HepG2 (cell line): ENCODE measurements around the gene PDRG1. TPM values are rescaled to one million over a fixed set of nuclear protein-coding genes. Genes with fewer than 3 reads are reported as not detected.

ENCODE experiments used
- ATAC-seq: fragments of 200-7000 bp; cut with Tn5 transposase; 3 replicates; pipeline ENCODE4 v1.9.1; 2020; ENCODE audit warnings: mild to moderate bottlenecking, moderate library complexity
- BruUV-seq: library from RNA; stranded (reverse); fragments of 400-500 nt; replicated peaks from 2 replicates; lab custom pipeline; 2021; lab: Mats Ljungman, UMichigan
- CTCF ChIA-PET: fragments of 300-600 bp; formaldehyde crosslinking; extraction: SDS; loops from one replicate; lab custom pipeline; 2021; ENCODE audit warnings: low total read pairs, inconsistent platforms, low intra/inter-chr PET ratio; lab: Yijun Ruan, JAX
- POLR2A ChIA-PET: fragments of 350-600 bp; sonication (Branson Sonifier 250); formaldehyde crosslinking; loops from one replicate; lab custom pipeline; 2020; ENCODE audit warnings: antibody characterized with exemption, inconsistent platforms; lab: Yijun Ruan, JAX
- DNase-seq: peaks from one replicate; pipeline ENCODE4 v3.0.0-alpha.2; 2015; ENCODE audit warnings: low spot score
- FAIRE-seq: peaks from 3 replicates; lab custom pipeline; 2011; peaks lifted over from hg19 to GRCh38; lab: Jason Lieb, UNC
- H2AFZ ChIP-seq: one replicate; pipeline ENCODE4 v1.6.1; 2011; ENCODE audit warnings: low read length, inconsistent platforms
- H3K27ac ChIP-seq: fragments of 300-600 bp; 3 replicates; pipeline ENCODE4 v1.8.0; 2011; ENCODE audit warnings: mixed run types, mild to moderate bottlenecking, mixed read lengths, low read length, inconsistent platforms; ENCODE audit not compliant: insufficient read depth; ENCODE audit errors: extremely low read length
- H3K27me3 ChIP-seq, 2 experiments: fragments of 200-600 bp in 1 of 2; 2 replicates in 1 of 2; 3 replicates in 1 of 2; pipeline versions ENCODE4 v1.6.0 to v1.8.0; 2011; ENCODE audit warnings: low read length in 2 of 2, mild to moderate bottlenecking in 2 of 2, moderate library complexity in 2 of 2, inconsistent platforms in 1 of 2; ENCODE audit not compliant: insufficient read depth in 2 of 2, control insufficient read depth in 1 of 2
- H3K36me3 ChIP-seq, 2 experiments: fragments of 200-600 bp in 1 of 2; replicated peaks in 1 of 2; 2 replicates in 1 of 2; 3 replicates in 1 of 2; pipeline versions ENCODE4 v1.5.1 to v1.8.0; 2011; ENCODE audit warnings: low read length in 2 of 2, inconsistent platforms in 1 of 2; ENCODE audit not compliant: insufficient read depth in 2 of 2, control insufficient read depth in 1 of 2
- H3K4me1 ChIP-seq: 2 replicates; pipeline ENCODE4 v1.5.1; 2012; ENCODE audit warnings: low read length, inconsistent platforms; ENCODE audit not compliant: insufficient read depth
- H3K4me2 ChIP-seq: 2 replicates; pipeline ENCODE4 v1.6.0; 2011; ENCODE audit warnings: low read depth, low read length, inconsistent platforms
- H3K4me3 ChIP-seq, 3 experiments: fragments of 200-600 bp in 1 of 3; sonication (generic), shearing (Covaris generic) in 1 of 3; replicated peaks in 1 of 3; 2 replicates each; pipeline ENCODE4 v1.5.1; 2011 to 2016; ENCODE audit warnings: low read length in 3 of 3, inconsistent platforms in 2 of 3, low read depth in 2 of 3, mild to moderate bottlenecking in 2 of 3, control low read depth in 1 of 3, mixed read lengths in 1 of 3; ENCODE audit not compliant: insufficient read depth in 1 of 3
- H3K79me2 ChIP-seq: one replicate; pipeline ENCODE4 v1.6.1; 2011; ENCODE audit warnings: low read length, inconsistent platforms; ENCODE audit not compliant: insufficient read depth
- H3K9ac ChIP-seq: 2 replicates; pipeline ENCODE4 v1.6.0; 2011; ENCODE audit warnings: mild to moderate bottlenecking, low read depth, low read length, inconsistent platforms; ENCODE audit not compliant: insufficient read depth
- H3K9me3 ChIP-seq: 2 replicates; pipeline ENCODE4 v1.5.1; 2012; ENCODE audit warnings: mild to moderate bottlenecking, low read length
- H4K20me1 ChIP-seq: 2 replicates; pipeline ENCODE4 v1.6.0; 2011; ENCODE audit warnings: inconsistent platforms, mild to moderate bottlenecking, low read length, moderate library complexity; ENCODE audit not compliant: insufficient read depth
- ATF7 ChIP-seq, 2 experiments: fragments of 450-650 bp in 1 of 2; sonication (generic) in 1 of 2; formaldehyde crosslinking in 1 of 2; IDR thresholded peaks; 2 replicates each; pipeline versions ENCODE4 v1.4.0 to v1.6.1; 2016 to 2020; ENCODE audit warnings: antibody characterized with exemption in 1 of 2, mild to moderate bottlenecking in 1 of 2, missing genetic modification reagents in 1 of 2
- EEA1 ChIP-seq: sonication (generic); formaldehyde crosslinking; IDR thresholded peaks from 2 replicates; pipeline ENCODE4 v1.5.1; 2020; ENCODE audit warnings: mild to moderate bottlenecking, missing genetic modification reagents, borderline replicate concordance
- GABPA ChIP-seq, 2 experiments: IDR thresholded peaks; 2 replicates each; pipeline ENCODE4 v1.6.1; 2011 to 2016; ENCODE audit warnings: low read depth in 2 of 2, low read length in 1 of 2, missing biosample characterization in 1 of 2, missing genetic modification characterization in 1 of 2
- JARID2 ChIP-seq: sonication (generic); formaldehyde crosslinking; IDR thresholded peaks from 2 replicates; pipeline ENCODE4 v1.8.1; 2023; ENCODE audit warnings: missing genetic modification reagents, inconsistent platforms; ENCODE audit not compliant: insufficient replicate concordance
- PCBP2 ChIP-seq: fragments of 200-400 bp; formaldehyde crosslinking; optimal IDR thresholded peaks from 2 replicates; pipeline ENCODE3; 2018; ENCODE audit warnings: low read length, low read depth; ENCODE audit not compliant: poor library complexity, severe bottlenecking
- RBAK ChIP-seq: sonication (generic); formaldehyde crosslinking; IDR thresholded peaks from 2 replicates; pipeline ENCODE4 v1.5.1; 2020; ENCODE audit warnings: mild to moderate bottlenecking, missing genetic modification reagents
- SIX1 ChIP-seq: sonication (generic); formaldehyde crosslinking; IDR thresholded peaks from 2 replicates; pipeline ENCODE4 v1.4.0; 2020; ENCODE audit warnings: missing genetic modification reagents, borderline replicate concordance
- TP53 ChIP-seq: sonication (generic); formaldehyde crosslinking; conservative IDR thresholded peaks from 2 replicates; pipeline ENCODE4 v1.4.0; 2020; ENCODE audit warnings: missing genetic modification reagents
- USF2 ChIP-seq, 2 experiments: sonication (generic) in 1 of 2; formaldehyde crosslinking in 1 of 2; IDR thresholded peaks; 2 replicates each; pipeline versions ENCODE4 v1.5.1 to v1.6.1; 2011 to 2020; ENCODE audit warnings: borderline replicate concordance in 1 of 2, low read depth in 1 of 2, low read length in 1 of 2, mild to moderate bottlenecking in 1 of 2, missing genetic modification reagents in 1 of 2, moderate library complexity in 1 of 2
- ZKSCAN5 ChIP-seq: sonication (generic); formaldehyde crosslinking; IDR thresholded peaks from 2 replicates; pipeline ENCODE4 v1.5.1; 2020; ENCODE audit warnings: mild to moderate bottlenecking, missing genetic modification reagents
- ZNF33A ChIP-seq: sonication (generic); formaldehyde crosslinking; IDR thresholded peaks from 2 replicates; pipeline ENCODE4 v1.5.1; 2020; ENCODE audit warnings: missing genetic modification reagents, mild to moderate bottlenecking, moderate library complexity, borderline replicate concordance
- ZNF878 ChIP-seq: sonication (generic); formaldehyde crosslinking; IDR thresholded peaks from 2 replicates; pipeline ENCODE4 v1.8.1; 2023; ENCODE audit warnings: mild to moderate bottlenecking, missing genetic modification reagents, moderate library complexity
- WGBS: methylation state at CpG from one replicate; pipeline ENCODE4 v1.1.6; 2017; ENCODE audit warnings: low lambda C conversion rate; 5-methylcytosine and 5-hydroxymethylcytosine counted together
- in situ Hi-C: cut with HindIII; loops from 2 replicates; pipeline ENCODE4 v1.10.0; 2017; ENCODE audit warnings: low pct_unique_long_range_greater_than_20kb; ENCODE audit not compliant: extremely low pct_ligation_motif_present
- intact Hi-C: fragments of 100-400 bp; cut with micrococcal nuclease; formaldehyde crosslinking; loops from one replicate; pipeline ENCODE4 v1.10.0; 2022; ENCODE audit not compliant: unreplicated experiment
- polyA plus RNA-seq, 8 experiments: library from polyadenylated mRNA; depleted of rRNA in 3 of 8; stranded (reverse) in 7 of 8; unstranded in 1 of 8; fragments of >200 nt; fragmentation: Illumina TruSeq in 4 of 8; extraction: Trizol in 4 of 8; gene quantifications; 2 replicates each; pipeline versions ENCODE4 v1.2.1 to v1.2.3, GENCODE V29; 2011 to 2016; ENCODE audit warnings: low read depth in 4 of 8, missing spikeins in 1 of 8, mixed read lengths in 1 of 8; ENCODE audit not compliant: insufficient read depth in 1 of 8
- total RNA-seq, 5 experiments: library from RNA; depleted of rRNA; stranded (reverse); fragments of >200 nt; fragmentation: Illumina TruSeq; extraction: Trizol; gene quantifications; 2 replicates each; pipeline ENCODE4 v1.2.3, GENCODE V29; 2016; ENCODE audit warnings: low read depth in 1 of 5

The PDRG1 gene
- total and polyA plus RNA-seq, 2 of the 13 experiments (the other 11 are each of a cell fraction or from before 2014, with no cell fraction given) = 16.6 to 18.0 TPM

GRCh38 chr20:31936420-31936819 lies 15.4 kb downstream of the PDRG1 start:
- ChIA-PET POLR2A (interaction anchor here (1.7 kb wide), 1 partner anchor 16 kb away, joined by 6 read pairs; the partner anchor contains the start of gene PDRG1), CTCF (no interaction called here)
- ATAC-seq (no peak), DNase-seq (no peak), FAIRE-seq (no peak)
- Histone ChIP-seq H3K79me2 (no peaks in the 10 kb centered on the region), H3K4me1 (no peaks in the 10 kb centered on the region), H3K27ac (no peak overlapping the region), H2AFZ (no peak overlapping the region), H4K20me1 (no peaks in the 10 kb centered on the region), H3K36me3 (no peaks in the 10 kb centered on the region), H3K4me3 (no peak overlapping the region), H3K27me3 (peaks cover 0 to 15% of the 10 kb centered on the region in 2 experiments; a peak in 2 of 5 replicates), H3K9me3 (no peaks in the 10 kb centered on the region), H3K9ac (no peak overlapping the region), H3K4me2 (no peak overlapping the region)
- intact Hi-C loops = no loop called here
- 67% methylated on average over 4 of the region's 4 CpGs for WGBS
- no TSS peak for BruUV-seq
- TF ChIP-seq ZNF33A (CRISPR knock-in tag) (no peak), SIX1 (CRISPR knock-in tag) (no peak), ZNF878 (CRISPR knock-in tag) (no peak), TP53 (CRISPR knock-in tag) (no peak), ZKSCAN5 (CRISPR knock-in tag) (no peak), PCBP2 (no peak), ATF7 (IDR thresholded peaks at IDR 0.05) (no peak), ATF7 (CRISPR knock-in tag; IDR thresholded peaks at IDR 0.05) (no peak), RBAK (CRISPR knock-in tag) (no peak), USF2 (IDR thresholded peaks at IDR 0.05; ENCODE audit: low read depth, low read length) (no peak), USF2 (CRISPR knock-in tag; IDR thresholded peaks at IDR 0.05; ENCODE audit: borderline replicate concordance) (no peak), JARID2 (CRISPR knock-in tag) (no peak), EEA1 (no peak), GABPA (IDR thresholded peaks at IDR 0.05; ENCODE audit: low read depth, low read length) (no peak), GABPA (CRISPR knock-in tag; IDR thresholded peaks at IDR 0.05; ENCODE audit: low read depth) (no peak)
- in situ Hi-C loops = no loop called here
